Measurements from ENCODE around the gene TMEM151B. TPM values are rescaled to one million over a fixed set of nuclear protein-coding genes. Genes with fewer than 3 reads are reported as not detected.

TMEM151B gene
- total and polyA plus RNA-seq, 2 of the 13 experiments (the other 11 are each of a cell fraction or from before 2014, with no cell fraction given) = not detected

DNA sequence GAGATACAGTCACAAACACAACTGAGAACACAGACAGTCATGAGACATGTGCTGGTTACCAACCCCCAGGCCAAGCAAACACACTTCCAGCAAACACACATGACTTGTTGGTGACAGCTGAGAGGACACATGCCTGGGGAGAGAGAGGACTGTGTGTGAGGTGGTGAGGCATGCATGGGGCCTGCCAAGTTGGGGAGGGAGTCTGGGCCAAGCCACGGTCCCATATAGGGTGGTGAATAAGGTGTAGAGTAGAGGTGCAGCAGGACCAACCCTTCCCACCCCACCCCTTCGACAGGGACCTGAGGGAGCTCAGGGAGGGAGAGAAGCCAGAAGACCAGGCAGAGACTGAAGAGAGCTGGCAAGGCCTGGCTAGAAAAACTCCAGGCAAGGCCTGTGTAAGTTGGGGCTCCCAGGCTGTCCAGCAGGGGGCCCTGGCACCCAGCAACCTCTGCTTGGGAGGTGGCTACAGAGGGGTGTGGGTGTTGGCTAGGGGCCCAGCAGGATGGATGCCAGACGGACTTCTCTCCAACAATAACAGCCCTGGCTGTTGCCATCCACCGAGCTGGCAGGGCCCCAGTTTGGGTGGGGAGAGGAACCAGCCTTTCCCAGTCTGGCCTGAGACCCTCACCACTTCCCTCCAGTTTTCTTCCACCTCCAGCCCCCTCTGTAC, 48.8 kb upstream of the TMEM151B start (continued):
- TF ChIP-seq GLI4 (CRISPR knock-in tag; IDR thresholded peaks at IDR 0.05; ENCODE audit: borderline replicate concordance) (no peak), ZNF569 (CRISPR knock-in tag; IDR thresholded peaks at IDR 0.05; ENCODE audit: borderline replicate concordance) (no peak), SIX4 (CRISPR knock-in tag; IDR thresholded peaks at IDR 0.05) (no peak), POGZ (CRISPR knock-in tag; IDR thresholded peaks at IDR 0.05) (peak; percentile 44; the same call in 1 of the 2 replicates), MTA3 (CRISPR knock-in tag; IDR thresholded peaks at IDR 0.05) (no peak), FOXA3 (CRISPR knock-in tag; IDR thresholded peaks at IDR 0.05) (peak; percentile 47; the same call in 1 of the 2 replicates), SMAD1 (CRISPR knock-in tag; IDR thresholded peaks at IDR 0.05; ENCODE audit: borderline replicate concordance, low read depth) (peak; percentile 84; the same call in 1 of the 2 replicates), ZNF17 (CRISPR knock-in tag; IDR thresholded peaks at IDR 0.05) (no peak), EHMT2 (IDR thresholded peaks at IDR 0.05; ENCODE audit: borderline replicate concordance, low read depth, low read length) (no peak), EP300 (IDR thresholded peaks at IDR 0.05; ENCODE audit: low read depth in 2 of 2, low read length in 2 of 2) (peak in 1 of 2 experiments; percentile 12; a peak in 1 of 4 replicates), EP300 (CRISPR knock-in tag; IDR thresholded peaks at IDR 0.05; ENCODE audit: borderline replicate concordance) (no peak), ESRRA (CRISPR knock-in tag; IDR thresholded peaks at IDR 0.05; ENCODE audit: low read depth) (no peak), SRF (IDR thresholded peaks at IDR 0.05; ENCODE audit: low read depth, low read length) (no peak), ZNF225 (CRISPR knock-in tag; IDR thresholded peaks at IDR 0.05) (no peak), ZNF460 (CRISPR knock-in tag; IDR thresholded peaks at IDR 0.05; ENCODE audit: borderline replicate concordance) (no peak), CAMTA2 (CRISPR knock-in tag; IDR thresholded peaks at IDR 0.05; ENCODE audit: borderline replicate concordance) (no peak), ERF (CRISPR knock-in tag; IDR thresholded peaks at IDR 0.05) (peak; percentile 59; the same call in 1 of the 2 replicates), MAX (IDR thresholded peaks at IDR 0.05) (peak; percentile 68), MED8 (CRISPR knock-in tag; IDR thresholded peaks at IDR 0.05; ENCODE audit: insufficient replicate concordance) (no peak), ZNF337 (CRISPR knock-in tag; IDR thresholded peaks at IDR 0.05; ENCODE audit: borderline replicate concordance, low read depth) (no peak), BRD4 (CRISPR knock-in tag; IDR thresholded peaks at IDR 0.05) (no peak; the same call in 1 of the 2 replicates), PPARG (CRISPR knock-in tag; conservative IDR thresholded peaks at IDR 0.05) (peak; percentile 39; the same call in 1 of the 2 replicates), NFYC (CRISPR knock-in tag; IDR thresholded peaks at IDR 0.05) (no peak), ZNF253 (CRISPR knock-in tag; IDR thresholded peaks at IDR 0.05; ENCODE audit: borderline replicate concordance) (no peak), ZFP36 (IDR thresholded peaks at IDR 0.05; ENCODE audit: borderline replicate concordance, low read depth, low read length, partially characterized antibody) (no peak), RAD51 (IDR thresholded peaks at IDR 0.05; ENCODE audit: borderline replicate concordance) (no peak), ZNF292 (CRISPR knock-in tag; IDR thresholded peaks at IDR 0.05; ENCODE audit: borderline replicate concordance, low read depth) (0 out of 2 replicates have a peak, but pooled peaks have one; percentile 14)
- TF ChIP-seq, protein P1, sequence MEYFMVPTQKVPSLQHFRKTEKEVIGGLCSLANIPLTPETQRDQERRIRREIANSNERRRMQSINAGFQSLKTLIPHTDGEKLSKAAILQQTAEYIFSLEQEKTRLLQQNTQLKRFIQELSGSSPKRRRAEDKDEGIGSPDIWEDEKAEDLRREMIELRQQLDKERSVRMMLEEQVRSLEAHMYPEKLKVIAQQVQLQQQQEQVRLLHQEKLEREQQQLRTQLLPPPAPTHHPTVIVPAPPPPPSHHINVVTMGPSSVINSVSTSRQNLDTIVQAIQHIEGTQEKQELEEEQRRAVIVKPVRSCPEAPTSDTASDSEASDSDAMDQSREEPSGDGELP (IDR thresholded peaks at IDR 0.05; ENCODE audit: borderline replicate concordance, low read depth) = peak; percentile 72; the same call in 1 of the 2 replicates
- TF ChIP-seq, protein P2, sequence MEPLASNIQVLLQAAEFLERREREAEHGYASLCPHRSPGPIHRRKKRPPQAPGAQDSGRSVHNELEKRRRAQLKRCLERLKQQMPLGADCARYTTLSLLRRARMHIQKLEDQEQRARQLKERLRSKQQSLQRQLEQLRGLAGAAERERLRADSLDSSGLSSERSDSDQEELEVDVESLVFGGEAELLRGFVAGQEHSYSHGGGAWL (CRISPR knock-in tag; IDR thresholded peaks at IDR 0.05) = 0 out of 2 replicates have a peak, but pooled peaks have one; percentile 15

All from HepG2 (cell line).